GM10266 (cell line): ENCODE results near the gene MGAT5.

Experiments
- DNase-seq: peaks from one replicate; pipeline ENCODE4 v3.0.0; 2012; ENCODE audit errors: extremely low spot score
- CTCF ChIP-seq: IDR thresholded peaks from 2 replicates; pipeline ENCODE4 v1.5.1; 2012; ENCODE audit warnings: mild to moderate bottlenecking, low read depth; ENCODE audit not compliant: control insufficient read depth, insufficient read depth; ENCODE audit errors: missing control alignments

The MGAT5 gene

DNA sequence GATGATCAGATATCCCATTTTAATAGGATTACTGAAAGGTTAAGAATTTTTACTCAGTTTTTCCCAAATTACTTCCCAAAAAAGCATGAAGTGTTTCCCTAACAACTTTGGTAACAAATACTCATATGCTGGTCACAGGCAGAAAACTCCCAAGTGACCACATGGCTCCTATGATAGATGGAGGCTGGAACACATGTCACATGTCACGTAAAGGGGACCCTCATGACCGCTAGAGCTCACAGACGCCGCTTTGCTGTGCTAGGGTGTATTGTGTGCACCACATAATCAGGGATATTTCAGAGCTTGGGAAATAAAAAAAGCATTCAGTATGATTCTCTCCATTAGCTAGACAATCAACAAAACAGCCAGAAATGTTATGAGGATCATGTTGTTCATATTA lies 236.7 kb downstream of the MGAT5 start:
- DNase-seq: no peak
- TF ChIP-seq CTCF: no peak

- DNase-seq: no peak
- no peak for TF ChIP-seq CTCF
These were observed 237.2 kb downstream of the MGAT5 start for GRCh38 chr2:134491022-134491421.

DNA sequence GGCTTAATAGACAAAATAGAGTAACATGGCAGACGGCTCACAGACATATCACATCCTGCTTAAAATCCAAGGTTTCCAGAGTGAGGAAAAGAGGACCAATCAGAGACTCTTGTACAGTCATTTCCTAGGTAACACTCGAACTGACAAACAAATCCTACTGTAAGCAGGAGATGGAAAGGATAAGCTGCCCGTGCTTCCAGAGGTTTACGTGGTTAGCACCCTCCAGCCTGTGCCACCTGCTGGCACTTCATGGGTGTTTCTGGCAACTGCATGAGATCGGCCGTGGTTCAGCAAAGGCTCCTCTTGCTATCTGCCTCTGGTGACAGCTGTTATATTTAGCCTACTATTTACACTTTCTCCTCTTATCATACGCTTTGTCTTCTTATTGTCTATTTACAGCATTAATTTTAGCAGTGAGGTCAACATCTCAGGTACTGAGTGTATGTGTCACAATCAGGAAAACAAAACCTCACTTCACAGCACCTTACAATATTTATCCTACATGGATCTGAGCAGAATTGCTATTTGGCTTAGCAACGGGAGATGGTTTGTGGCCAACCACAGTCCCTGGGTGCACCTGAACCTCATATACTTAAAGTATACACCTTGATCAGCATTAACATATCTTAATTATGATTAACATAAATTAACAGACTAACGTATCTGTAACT lies 238.0 kb downstream of the MGAT5 start:
- no peak for DNase-seq
- TF ChIP-seq CTCF: no peak

DNA sequence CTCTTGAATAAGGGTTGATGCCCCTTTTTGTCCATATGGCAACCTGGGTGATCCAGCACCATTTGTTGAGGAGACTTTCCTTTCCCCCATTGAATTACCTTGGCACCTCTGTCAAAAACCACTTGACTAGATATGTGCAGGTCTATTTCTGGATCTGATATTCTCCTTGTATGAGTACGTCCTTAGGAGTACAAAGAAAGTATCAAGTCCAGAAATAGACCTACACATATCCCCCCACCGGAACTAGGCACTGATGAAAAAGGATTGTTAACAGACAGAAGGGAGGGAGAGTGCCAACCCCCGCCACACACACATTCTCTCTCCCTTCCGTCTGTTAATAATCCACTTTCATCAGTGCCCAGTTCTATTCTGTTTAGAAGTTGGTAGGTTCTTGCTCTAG lies 239.9 kb downstream of the MGAT5 start:
- no peak for TF ChIP-seq CTCF

DNA sequence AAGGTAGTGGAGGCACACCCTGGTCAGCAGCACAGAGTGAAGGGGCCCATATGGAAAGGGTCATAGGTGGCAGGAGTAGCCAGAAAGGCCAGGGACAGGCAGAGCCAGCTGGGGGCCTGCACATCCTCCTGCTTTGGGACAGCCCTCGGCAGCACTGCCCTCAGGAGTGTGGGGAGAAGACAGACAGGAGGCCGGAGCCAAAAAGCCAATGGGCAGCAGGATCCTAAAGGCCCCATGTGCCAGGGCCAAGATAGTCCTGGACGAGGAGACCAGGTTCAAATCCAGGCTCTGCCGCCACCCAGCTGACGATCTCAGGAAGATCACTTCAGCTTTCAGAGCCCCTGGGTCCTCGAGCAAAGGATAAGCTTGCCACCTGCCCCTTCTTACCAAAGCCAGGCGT lies 244.8 kb downstream of the MGAT5 start:
- TF ChIP-seq CTCF: no peak

More for the DNA sequence above, 239.9 kb downstream of the MGAT5 start:
- DNase-seq: no peak

GRCh38 chr2:134499307-134499926 lies 245.5 kb downstream of the MGAT5 start:
- TF ChIP-seq CTCF: no peak
- DNase-seq: no peak

More for the DNA sequence above, 244.8 kb downstream of the MGAT5 start:
- no peak for DNase-seq

DNA sequence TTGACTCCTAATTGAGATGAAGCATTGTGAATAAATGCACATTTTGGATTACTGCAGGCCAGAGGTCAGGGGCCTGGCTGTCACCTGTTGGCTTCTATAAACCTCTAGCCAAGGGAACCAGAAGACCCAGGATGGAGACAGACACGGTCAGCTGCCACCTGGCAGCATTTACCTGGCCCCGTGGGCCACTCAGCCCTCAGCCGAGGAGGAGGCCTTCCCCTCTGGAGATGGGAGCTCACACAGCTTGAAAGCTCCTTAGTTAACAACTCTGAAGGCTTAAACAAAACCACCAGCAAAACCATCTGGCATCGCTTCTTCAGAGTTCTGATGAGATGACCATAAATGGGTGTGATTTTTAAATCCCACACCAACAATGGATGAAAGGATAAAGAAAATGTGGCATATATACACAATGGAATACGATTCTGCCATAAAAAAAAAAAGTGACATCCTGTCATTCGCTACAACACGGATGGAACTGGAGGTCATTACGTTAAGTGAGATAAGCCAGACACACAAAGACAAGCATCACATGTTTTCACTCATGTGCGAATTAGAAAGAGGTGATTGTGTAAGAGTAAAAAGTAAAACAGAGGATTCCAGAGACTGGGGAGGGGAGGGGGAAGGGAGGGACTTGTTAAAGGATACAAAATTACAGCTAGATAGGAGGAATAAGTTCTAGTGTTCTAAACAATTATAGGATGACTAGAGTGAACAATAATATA lies 246.5 kb downstream of the MGAT5 start:
- no peak for DNase-seq
- no peak for TF ChIP-seq CTCF
